Renal cortical epithelial cell (primary cell): ENCODE measurements around the gene HPX. TPM values are rescaled to one million over a fixed set of nuclear protein-coding genes. Genes with fewer than 3 reads are reported as not detected.
"Not testable (repeated sequence)": the region's sequence is repeated elsewhere in the genome, so short reads cannot be mapped to it uniquely, and the experiment has no call there.

Experiments
- DNase-seq: peaks from one replicate; pipeline ENCODE4 v3.0.0-alpha.2; 2011; ENCODE audit warnings: low read depth
- total RNA-seq: library from RNA; depleted of rRNA; stranded (reverse); fragments of >200 nt; gene quantifications from 2 replicates; pipeline ENCODE4 v1.2.3, GENCODE V29; 2014

Gene HPX
- total RNA-seq, 1 donor from 2014 or later = 0.20 TPM

- no peak for DNase-seq
Measured at GRCh38 chr11:6417907-6418556, 22.8 kb downstream of the HPX start.

- no peak for DNase-seq
Measured at GRCh38 chr11:6415797-6416196, 25.0 kb downstream of the HPX start.

- no peak for DNase-seq
Measured at GRCh38 chr11:6414874-6415328, 25.9 kb downstream of the HPX start.

- DNase-seq = no peak
Measured at GRCh38 chr11:6413791-6414201, 27.0 kb downstream of the HPX start.

GRCh38 chr11:6411594-6412031 lies 29.2 kb downstream of the HPX start:
- no peak for DNase-seq

- no peak for DNase-seq
Measured at GRCh38 chr11:6410695-6411430, 29.9 kb downstream of the HPX start.

- no peak for DNase-seq
Measured at GRCh38 chr11:6406370-6406769, 34.4 kb downstream of the HPX start.

GRCh38 chr11:6405846-6406245 lies 34.9 kb downstream of the HPX start:
- DNase-seq = no peak

GRCh38 chr11:6405052-6405667 lies 35.6 kb downstream of the HPX start:
- peak; percentile 14 for DNase-seq

GRCh38 chr11:6404342-6405051 lies 36.3 kb downstream of the HPX start:
- no peak for DNase-seq

GRCh38 chr11:6403539-6403938 lies 37.2 kb downstream of the HPX start:
- DNase-seq = no peak

- DNase-seq = no peak
Measured at GRCh38 chr11:6402561-6402981, 38.2 kb downstream of the HPX start.

GRCh38 chr11:6402061-6402470 lies 38.7 kb downstream of the HPX start:
- no peak for DNase-seq

GRCh38 chr11:6401464-6401863 lies 39.3 kb downstream of the HPX start:
- DNase-seq = no peak

GRCh38 chr11:6400431-6401345 lies 40.1 kb downstream of the HPX start:
- DNase-seq = no peak

GRCh38 chr11:6397636-6398035 lies 43.2 kb downstream of the HPX start:
- no peak for DNase-seq

GRCh38 chr11:6397156-6397555 lies 43.6 kb downstream of the HPX start:
- no peak for DNase-seq

GRCh38 chr11:6395470-6396060 lies 45.2 kb downstream of the HPX start:
- no peak for DNase-seq

- DNase-seq = no peak
Measured at GRCh38 chr11:6393989-6394670, 46.7 kb downstream of the HPX start.

GRCh38 chr11:6392251-6392650 lies 48.5 kb downstream of the HPX start:
- not testable (repeated sequence) for DNase-seq
